ENCODE results near the gene INTS6. TPM values are rescaled to one million over a fixed set of nuclear protein-coding genes. Genes with fewer than 3 reads are reported as not detected.

INTS6 gene
- total and polyA plus RNA-seq, 2 donors (not counting 1 experiment from before 2014, with no cell fraction given) = 15.4 to 74.7 TPM

- Histone ChIP-seq H3K79me2 (ENCODE audit: control insufficient read depth, insufficient read depth, low read length) (no peaks in the 10 kb centered on the region), H3K4me1 (ENCODE audit: control insufficient read depth in 2 of 2, insufficient read depth in 2 of 2, low read length in 2 of 2) (peaks cover 8 to 22% of the 10 kb centered on the region in 2 donors), H3K36me3 (replicated peaks in 1 of 2; ENCODE audit: control extremely low read depth in 1 of 2, control insufficient read depth in 1 of 2, extremely low read depth in 1 of 2, insufficient read depth in 2 of 2, low read length in 1 of 2) (no peaks in the 10 kb centered on the region), H3K4me3 (ENCODE audit: control extremely low read depth in 1 of 5, extremely low read depth in 1 of 5, insufficient read depth in 1 of 5, low read depth in 2 of 5, low read length in 4 of 5) (no peak overlapping the region), H3K27ac (ENCODE audit: low read length in 2 of 2) (no peak overlapping the region), H3K4me2 (replicated peaks; ENCODE audit: low read depth, low read length, poor library complexity, severe bottlenecking) (no peak overlapping the region), H4K20me1 (ENCODE audit: control insufficient read depth, insufficient read depth, low read length, poor library complexity, severe bottlenecking) (no peaks in the 10 kb centered on the region), H2AFZ (ENCODE audit: insufficient read depth, low read depth, low read length, poor library complexity, severe bottlenecking) (no peak overlapping the region), H3K27me3 (replicated peaks in 1 of 4; ENCODE audit: control extremely low read depth in 1 of 4, control insufficient read depth in 3 of 4, insufficient read depth in 4 of 4, low read length in 3 of 4) (no peaks in the 10 kb centered on the region), H3K9ac (ENCODE audit: low read length) (no peak overlapping the region), H3K9me3 (ENCODE audit: control extremely low read depth in 1 of 3, control insufficient read depth in 2 of 3, insufficient read depth in 1 of 3, low read length in 2 of 3) (no peaks in the 10 kb centered on the region)
- Mint-ChIP-seq H3K27me3 (no peaks in the 10 kb centered on the region), H3K27ac (no peak overlapping the region), H3K4me3 (no peak overlapping the region), H3K9me3 (ENCODE audit: insufficient read depth) (no peaks in the 10 kb centered on the region), H3K4me1 (peaks cover 21% of the 10 kb centered on the region)
- TF ChIP-seq EZH2 (IDR thresholded peaks at IDR 0.05; ENCODE audit: borderline replicate concordance, insufficient read depth, low read depth, low read length, poor library complexity, severe bottlenecking) (no peak), CTCF (IDR thresholded peaks at IDR 0.05) (no peak)
- no CpG with 5 or more reads among the region's 2 CpGs for WGBS (ENCODE audit: insufficient coverage)
- ChIA-PET POLR2A (no interaction called here), CTCF (no interaction called here)
- intact Hi-C loops (cut with micrococcal nuclease) = no loop called here
- DNase-seq (no peak), ATAC-seq (ENCODE audit: low read depth) (no peak)
Observed at GRCh38 chr13:51327961-51328360, 124.9 kb downstream of the INTS6 start.

- H3K27me3 ChIP-seq (replicated peaks in 1 of 4; ENCODE audit: control extremely low read depth in 1 of 4, control insufficient read depth in 3 of 4, insufficient read depth in 4 of 4, low read length in 3 of 4) = no peaks in the 10 kb centered on the region
- H3K9me3 ChIP-seq (ENCODE audit: control extremely low read depth in 1 of 3, control insufficient read depth in 2 of 3, insufficient read depth in 1 of 3, low read length in 2 of 3) = no peaks in the 10 kb centered on the region
- WGBS (ENCODE audit: insufficient coverage) = no CpG with 5 or more reads among the region's 2 CpGs
- TF ChIP-seq CTCF (IDR thresholded peaks at IDR 0.05) (no peak), EZH2 (IDR thresholded peaks at IDR 0.05; ENCODE audit: borderline replicate concordance, insufficient read depth, low read depth, low read length, poor library complexity, severe bottlenecking) (no peak)
- H3K79me2 ChIP-seq (ENCODE audit: control insufficient read depth, insufficient read depth, low read length) = no peaks in the 10 kb centered on the region
- no peaks in the 10 kb centered on the region for H4K20me1 ChIP-seq (ENCODE audit: control insufficient read depth, insufficient read depth, low read length, poor library complexity, severe bottlenecking)
- no peak overlapping the region for H3K4me2 ChIP-seq (replicated peaks; ENCODE audit: low read depth, low read length, poor library complexity, severe bottlenecking)
- intact Hi-C loops (cut with micrococcal nuclease) = no loop called here
- no peak overlapping the region for H3K27ac Mint-ChIP-seq
- H3K27me3 Mint-ChIP-seq = no peaks in the 10 kb centered on the region
- H3K4me3 ChIP-seq (ENCODE audit: control extremely low read depth in 1 of 5, extremely low read depth in 1 of 5, insufficient read depth in 1 of 5, low read depth in 2 of 5, low read length in 4 of 5) = no peak overlapping the region
- no peak overlapping the region for H2AFZ ChIP-seq (ENCODE audit: insufficient read depth, low read depth, low read length, poor library complexity, severe bottlenecking)
- peaks cover 21% of the 10 kb centered on the region for H3K4me1 Mint-ChIP-seq
- ChIA-PET CTCF (interaction anchor here (0.9 kb wide), 1 partner anchor 41 kb away, joined by 3 read pairs; no protein-coding TSS in a partner anchor), POLR2A (no interaction called here)
- DNase-seq (no peak), ATAC-seq (ENCODE audit: low read depth) (no peak)
- H3K9me3 Mint-ChIP-seq (ENCODE audit: insufficient read depth) = no peaks in the 10 kb centered on the region
- H3K9ac ChIP-seq (ENCODE audit: low read length) = no peak overlapping the region
- H3K27ac ChIP-seq (ENCODE audit: low read length in 2 of 2) = no peak overlapping the region
- H3K4me3 Mint-ChIP-seq = no peak overlapping the region
- H3K4me1 ChIP-seq (ENCODE audit: control insufficient read depth in 2 of 2, insufficient read depth in 2 of 2, low read length in 2 of 2) = peaks cover 8 to 22% of the 10 kb centered on the region in 2 donors
- no peaks in the 10 kb centered on the region for H3K36me3 ChIP-seq (replicated peaks in 1 of 2; ENCODE audit: control extremely low read depth in 1 of 2, control insufficient read depth in 1 of 2, extremely low read depth in 1 of 2, insufficient read depth in 2 of 2, low read length in 1 of 2)
Observed at GRCh38 chr13:51326777-51327176, 126.1 kb downstream of the INTS6 start.

All from B cell (primary cell).